GM21619 (cell line): ENCODE measurements around the gene TMA7.

ENCODE experiments used
- ATAC-seq: cut with Tn5 transposase; IDR thresholded peaks from one replicate; pipeline ENCODE4 v1.9.1; 2021; ENCODE audit not compliant: unreplicated experiment

The TMA7 gene

DNA sequence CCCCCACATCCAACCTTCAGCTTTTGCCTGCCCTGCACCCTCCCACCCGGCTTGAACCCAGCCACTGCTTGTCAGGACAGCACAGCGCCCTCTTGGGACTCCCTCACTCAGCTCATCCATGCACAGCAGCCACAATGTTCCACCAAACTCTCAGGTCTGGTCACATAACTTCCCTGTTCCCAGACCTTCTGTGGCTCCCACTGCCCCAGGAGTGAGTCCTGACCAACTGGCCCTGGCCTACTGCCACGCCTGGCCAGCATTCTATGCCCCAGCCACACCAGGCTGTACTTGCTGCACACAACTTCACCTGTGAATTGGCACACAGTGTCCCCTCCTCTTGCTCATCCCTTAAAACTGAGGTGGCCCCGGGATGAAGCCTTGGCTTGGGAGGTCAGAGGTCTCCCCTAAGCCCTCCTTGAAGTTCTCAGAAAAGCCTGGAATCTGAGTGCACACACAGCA is 31.2 kb upstream of the TMA7 start:
- ATAC-seq, result no peak

DNA sequence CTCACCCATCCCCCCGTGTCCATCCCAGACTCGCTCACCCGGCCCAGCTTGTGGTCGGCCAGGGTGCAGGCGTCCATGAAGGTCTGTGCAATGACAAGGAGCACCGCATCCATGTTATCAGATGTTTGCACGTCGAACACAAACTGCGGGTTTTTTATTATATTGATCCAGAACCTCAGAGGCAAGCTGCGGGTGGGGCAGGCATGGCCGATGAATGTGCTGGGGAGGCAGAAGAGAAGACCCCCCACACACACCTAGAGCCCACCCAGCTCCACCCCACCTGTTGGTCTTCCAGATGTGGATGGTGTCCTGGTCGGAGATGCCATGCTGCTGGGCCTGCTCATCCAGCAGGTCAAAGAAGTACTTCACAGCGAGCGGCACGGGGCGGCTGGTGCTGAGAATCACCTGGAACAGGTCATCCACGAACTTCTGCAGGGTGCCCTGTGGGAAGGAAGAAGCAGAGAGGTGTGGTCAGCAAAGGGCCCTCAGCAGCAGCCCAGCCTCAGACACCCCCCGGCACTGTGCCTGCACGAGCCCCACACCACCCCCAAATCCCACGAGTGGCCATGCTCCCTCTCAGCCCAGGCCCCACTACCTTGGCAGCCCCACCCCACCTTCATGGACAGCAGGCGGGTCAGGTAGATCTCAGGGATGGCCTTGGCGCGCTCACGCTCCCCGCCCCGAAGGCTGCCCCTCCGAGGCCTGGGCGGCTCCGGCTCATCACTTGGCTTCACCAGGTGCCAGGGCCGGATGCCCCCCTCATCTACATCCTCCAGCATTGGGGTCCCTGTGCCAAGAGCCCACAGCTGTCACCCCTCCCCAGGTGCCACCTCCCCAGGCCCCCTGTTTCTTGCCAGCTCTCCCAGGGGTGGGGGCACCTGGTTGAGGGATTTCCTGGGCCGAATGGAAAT is 30.5 kb upstream of the TMA7 start:
- ATAC-seq, result no peak

DNA sequence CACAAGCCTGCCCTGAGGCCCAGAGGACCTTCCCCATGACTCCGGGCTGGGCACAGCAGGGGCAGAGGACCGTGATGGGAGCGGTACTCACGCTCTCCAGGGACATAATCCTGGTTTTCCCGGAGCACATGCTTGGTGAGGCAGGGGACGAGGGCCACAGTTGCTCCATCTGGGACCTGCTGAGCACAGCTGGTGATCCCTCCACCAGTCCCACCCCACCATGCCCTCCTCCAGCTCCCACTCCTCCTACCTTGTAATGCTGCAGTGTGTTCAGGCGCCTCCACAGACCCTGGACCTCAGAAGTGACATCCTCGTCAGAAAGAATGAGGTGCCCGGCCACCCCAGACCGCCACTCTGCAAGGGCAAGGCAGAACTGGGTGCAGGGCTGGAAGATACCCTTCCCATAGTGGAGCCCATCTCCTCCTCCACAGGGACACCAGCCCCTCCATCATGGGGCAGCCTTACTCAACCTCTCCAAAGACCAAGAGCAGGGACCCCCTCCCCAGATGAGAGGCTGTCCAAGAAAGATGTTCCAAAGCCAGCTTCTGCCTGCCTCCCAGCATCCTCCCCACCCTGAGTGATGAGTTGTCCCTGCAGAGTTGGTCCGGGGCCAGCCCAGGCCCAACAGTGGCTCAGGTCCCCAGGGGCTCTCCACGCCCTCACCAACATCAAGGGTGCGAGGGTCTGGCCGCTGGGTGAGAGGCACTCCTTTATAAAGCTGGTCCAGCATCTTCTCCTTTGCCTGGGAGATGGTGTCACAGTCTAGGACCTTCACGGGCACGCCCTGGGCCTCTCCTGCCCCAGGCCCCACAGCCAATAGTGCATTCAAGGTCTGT is 29.6 kb upstream of the TMA7 start:
- ATAC-seq, result no peak

DNA sequence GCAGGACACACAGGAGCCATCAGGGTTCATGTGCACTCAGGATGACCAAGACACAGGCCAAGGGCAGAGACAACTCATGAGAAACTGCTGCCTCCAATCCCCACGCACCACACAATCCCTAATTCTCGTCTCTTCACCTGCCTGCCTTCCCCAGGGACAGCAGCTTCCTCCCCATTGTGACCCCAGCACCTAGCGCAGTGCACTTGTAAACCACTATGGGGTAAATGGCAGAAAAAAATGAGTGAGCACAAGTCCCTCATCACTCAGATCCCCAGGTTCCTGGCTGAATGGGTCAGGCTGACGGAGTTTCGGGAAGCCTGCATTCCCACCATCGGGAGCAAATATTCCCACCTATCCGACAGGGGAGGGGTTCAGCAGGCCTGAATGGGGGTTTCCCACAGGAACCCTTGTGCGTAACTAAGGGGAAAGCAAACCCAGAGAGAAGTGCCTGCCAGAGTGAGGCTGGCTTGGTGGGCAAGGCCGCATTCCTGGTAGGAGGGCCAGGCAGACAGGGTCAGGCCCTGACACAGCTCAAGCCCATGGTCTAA is 28.9 kb upstream of the TMA7 start:
- ATAC-seq, result no peak

DNA sequence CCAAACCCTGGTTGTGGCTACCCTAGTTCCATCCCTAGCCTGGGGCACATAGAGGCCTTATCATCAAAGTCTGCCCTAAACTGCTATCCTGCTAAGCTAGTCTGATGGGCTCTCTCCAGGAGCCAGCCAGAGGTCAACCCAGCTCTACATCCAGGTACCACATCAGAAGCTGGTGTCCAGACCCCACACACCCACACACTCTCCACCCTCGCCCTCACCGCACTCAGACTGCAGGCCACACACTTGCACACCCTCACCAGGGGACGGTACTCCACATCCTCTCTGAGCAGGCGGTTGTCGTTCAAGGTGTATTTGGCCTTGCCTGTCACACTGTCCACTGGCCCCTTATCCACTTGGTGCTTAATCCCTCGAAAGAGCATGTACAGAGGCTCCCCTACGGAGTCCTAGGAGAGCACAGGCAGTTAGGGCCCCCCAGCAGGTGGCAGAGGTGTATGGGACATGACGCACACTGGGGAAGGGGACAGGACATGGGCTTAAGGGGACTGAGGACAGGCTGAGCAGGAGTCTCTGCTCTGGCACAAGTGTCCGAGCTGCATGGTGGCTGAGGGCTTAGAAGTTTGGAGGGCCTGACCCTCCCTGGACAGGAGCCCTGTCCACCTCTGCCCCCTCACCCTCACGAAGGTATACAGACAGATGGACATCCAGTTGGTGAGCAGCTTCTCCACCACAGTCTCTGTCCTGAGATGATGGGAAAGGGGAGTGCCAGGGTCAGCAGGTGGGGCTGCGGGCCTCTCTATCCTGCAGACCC is 28.3 kb upstream of the TMA7 start:
- no peak for ATAC-seq

DNA sequence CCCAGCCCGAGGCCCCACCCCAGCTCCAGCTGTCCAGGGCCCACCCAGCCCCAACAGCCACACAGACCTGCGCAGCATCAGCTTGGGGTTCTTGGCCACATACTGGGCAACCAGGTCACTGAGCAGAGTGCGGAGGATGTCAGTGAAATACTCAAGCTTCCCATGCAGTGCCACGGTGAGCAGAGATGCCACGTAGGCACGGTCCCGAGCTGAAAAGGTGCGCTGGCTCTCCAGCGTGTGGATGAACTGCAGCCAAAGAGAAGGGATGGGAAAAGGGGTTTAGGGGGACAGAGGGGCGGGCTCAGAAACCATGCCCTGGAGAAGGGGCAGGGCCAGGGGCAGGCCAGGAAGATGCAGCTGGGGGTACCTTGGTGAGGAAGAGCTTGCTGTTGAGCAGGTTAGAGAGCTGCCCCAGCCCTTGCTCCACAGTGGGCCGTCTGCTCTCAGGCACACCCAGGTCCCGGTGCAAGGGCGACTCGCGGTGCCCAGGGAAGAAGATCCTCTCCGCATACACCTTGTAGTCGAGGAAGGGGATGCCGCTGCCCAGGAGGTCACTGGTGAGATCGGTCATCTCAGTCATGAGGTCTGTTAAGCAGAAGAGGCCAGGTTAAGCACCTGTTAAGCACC is 27.6 kb upstream of the TMA7 start:
- no peak for ATAC-seq

DNA sequence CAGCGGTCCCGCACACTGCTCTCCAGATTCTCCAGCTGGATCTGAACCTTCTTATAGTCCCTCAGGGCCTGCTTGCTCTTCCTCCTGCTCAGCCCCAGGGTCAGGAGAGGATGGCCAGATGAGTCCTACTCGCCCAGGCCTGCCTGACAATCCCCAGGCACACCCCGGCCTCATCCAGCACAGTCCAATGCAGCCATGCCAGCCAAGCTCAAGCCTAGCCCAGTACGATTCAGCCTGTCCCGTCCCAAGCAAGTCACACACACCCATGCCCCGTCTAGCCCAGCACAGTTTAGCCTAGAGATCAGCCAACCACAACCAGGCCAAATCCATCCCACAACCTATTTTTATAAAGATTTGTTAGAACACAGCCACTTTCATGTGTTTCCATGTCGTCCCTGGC is 27.0 kb upstream of the TMA7 start:
- no peak for ATAC-seq

DNA sequence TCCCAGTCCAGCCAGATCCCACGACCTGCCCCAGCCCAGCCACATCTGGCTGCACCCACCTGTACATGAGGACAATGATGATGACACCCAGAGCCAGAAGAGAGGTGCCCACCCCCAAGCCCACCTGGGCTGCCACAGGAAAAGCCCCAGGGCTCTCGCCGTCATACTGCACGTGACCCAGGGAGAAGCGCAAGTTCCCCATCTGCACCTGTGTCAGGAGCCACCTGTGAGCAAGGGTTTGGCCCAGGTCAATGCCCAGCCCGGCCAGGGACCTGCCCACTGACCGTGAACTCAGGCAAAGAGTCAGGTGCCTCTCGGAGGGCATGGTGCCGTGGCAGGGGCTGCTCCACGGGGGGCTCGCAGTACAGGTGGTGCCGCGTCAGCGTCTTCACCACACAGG is 26.4 kb upstream of the TMA7 start:
- no peak for ATAC-seq

DNA sequence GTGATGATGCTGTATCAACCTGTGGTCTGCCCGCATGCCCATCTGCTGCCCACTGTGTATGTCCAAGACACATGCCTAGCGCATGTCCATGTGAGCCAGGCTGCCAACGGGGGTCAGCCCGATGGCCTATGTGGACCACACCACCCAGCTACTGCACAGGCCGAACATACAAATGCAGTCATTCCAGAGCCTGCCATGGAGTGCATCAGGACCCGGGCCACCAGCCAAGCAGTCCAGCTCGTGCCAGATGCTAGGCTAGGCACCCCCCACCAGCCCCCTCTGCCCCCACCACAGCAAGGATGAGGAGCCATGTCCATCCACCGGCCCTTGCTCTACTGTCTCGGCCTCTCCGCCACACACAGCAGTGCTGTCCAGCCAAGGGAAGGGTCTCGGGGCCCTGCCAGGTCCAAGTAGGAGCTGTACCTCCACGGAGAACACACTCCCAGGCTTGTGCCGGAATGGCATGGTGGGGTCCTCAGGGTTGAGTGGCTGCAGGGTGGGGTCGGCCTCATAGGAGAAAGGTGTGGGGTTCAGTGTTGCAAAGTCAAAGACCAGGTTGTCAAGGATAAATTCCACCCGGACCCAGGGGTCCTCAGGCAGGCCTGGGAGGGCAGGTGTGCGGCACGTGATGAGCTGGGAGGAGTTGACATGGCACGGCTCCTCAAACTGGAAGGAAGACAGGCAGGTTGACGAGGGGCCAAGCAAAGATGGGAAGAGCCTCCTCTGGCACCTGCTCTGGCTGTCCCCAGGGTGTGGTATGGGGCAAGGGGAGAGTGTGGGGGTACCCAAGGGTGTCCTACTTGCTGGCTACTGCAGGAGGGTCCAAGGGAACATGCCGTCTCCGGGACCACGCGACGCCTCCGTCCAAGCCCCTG is 25.4 kb upstream of the TMA7 start:
- ATAC-seq, result no peak

DNA sequence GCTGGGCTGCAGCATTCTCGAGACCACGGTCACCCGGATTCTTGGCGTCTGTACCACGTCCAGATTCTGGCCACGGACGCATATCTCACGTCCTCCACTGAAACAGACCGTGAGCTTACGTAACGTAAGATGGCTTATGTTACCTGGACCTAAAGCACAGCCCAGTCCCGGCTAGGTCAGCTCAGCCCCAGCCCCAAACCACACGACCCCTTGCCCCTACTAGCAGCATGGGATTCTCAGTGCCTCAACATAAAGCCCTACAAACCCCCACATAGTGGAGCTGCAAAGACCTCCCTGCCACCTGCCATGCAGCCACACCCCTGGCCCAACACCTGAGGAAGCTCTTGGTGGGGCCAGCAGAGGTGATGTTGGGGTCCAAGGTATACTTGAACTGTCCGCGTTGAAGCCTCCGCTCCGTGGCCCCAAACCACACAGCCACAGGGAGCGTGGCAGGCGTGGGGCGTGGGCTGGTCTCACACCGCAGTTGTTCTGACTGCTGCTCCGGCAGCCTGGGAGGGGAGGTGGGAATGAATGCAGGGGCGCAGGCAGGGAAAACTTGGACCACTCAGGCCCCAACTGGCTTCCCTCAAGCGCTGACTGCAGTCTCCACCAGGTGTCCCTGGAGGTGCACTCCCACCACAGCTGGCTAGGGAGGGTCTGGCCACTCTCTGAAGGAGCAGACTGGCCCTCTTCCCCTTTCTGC is 24.7 kb upstream of the TMA7 start:
- no peak for ATAC-seq

DNA sequence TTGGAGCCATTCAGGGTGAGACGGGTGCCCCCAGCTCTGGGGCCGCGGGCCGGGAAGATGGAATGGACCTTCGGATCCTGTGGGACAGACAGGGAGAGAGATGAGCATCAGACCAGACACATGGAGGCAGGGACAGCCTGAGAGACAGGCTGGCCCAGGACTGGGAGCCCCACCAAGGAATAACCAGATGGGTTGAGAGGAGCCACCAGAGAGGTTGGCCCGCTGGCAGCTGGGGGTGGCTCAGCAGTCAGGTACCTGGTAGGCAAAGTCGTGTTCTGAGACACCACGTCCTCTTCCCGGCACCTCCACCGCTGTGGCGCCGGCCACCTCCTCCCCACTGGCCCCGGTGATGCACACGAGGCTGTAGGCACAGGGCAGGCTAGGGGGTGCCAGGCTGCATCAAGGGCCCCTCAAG is 24.0 kb upstream of the TMA7 start:
- no peak for ATAC-seq

DNA sequence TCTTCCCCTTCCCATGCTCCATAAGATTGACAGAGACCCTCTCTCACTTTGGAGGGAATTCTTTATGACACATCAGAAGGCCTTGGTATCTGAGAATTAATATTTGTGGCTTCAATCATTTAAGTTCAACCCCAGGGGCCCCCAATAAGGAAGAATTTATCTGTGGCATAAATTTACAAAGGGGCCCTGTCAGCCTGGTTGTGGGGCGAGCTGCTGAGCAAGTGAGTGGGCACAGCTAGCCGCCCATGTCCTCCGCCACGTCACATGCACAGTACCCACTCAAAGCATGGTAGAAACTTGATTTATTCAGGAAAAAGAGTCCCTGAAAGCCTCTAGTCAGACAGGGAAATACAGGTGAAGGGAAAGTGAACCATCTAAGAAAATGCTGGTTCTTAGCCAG is 23.5 kb upstream of the TMA7 start:
- no peak for ATAC-seq

DNA sequence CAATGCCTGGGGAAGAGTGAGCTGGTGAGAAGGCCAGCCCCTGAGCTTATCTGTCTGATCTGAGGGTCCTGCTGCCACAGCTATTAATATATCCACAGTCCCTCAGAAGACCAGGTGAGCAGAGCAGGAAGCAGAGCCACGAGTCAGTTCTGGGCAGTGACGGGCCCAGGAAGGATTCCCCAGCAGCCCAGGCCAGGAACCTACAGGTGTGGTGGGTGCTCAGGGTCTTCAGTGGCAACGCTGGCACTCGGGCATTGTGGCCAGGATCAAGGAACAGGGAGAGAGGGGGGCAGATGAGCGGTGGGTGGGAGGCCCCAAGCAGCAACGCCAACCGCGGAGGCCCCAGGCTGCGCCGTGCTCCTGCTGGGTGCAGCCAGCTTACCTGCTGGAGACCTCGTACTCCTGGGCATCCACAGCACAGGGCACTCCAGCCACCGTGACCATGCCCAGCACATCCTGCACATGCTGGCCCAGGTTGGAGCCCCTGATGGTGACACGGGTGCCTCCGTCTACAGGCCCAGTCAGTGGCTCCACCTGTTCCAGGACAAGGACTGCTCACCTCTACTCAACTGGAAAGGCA is 22.4 kb upstream of the TMA7 start:
- ATAC-seq, result no peak

DNA sequence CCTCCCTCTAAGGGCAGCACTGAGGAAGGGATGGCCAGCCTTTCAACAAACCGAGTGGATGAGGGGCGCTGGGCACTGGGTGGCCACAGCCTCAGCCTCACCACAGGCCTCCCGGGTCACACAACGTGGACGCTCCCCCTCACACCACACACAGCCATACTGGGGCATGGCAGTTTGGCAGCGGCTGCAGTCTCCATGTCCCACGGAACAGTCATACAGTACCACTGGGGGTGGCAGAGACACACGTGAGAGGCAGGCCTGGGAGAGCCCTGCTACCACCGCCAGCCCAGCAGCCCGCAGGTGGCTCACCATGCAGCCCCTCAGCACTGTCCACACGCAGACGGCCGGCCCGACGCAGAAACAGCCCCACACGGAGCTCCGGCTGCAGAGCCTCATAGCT is 21.9 kb upstream of the TMA7 start:
- no peak for ATAC-seq

DNA sequence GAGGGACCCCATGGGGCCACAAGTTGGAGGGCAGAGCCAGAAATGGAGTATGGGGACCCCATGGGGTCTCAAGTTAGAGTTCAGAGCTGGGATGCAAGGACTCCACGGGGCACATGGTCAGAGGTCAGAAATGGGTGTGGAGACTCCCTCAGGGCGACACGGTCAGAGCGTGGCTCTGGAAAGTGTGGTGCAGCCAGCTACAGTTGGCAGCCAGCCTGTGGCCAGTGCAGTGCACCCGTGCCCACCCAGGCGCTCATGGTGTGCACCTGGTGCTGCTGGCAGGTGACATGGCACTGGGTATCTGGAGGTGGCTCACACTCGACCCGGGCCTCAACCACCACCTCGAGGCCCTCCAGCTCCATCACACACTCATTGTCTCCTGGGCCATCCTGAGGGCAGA is 21.4 kb upstream of the TMA7 start:
- ATAC-seq, result no peak

DNA sequence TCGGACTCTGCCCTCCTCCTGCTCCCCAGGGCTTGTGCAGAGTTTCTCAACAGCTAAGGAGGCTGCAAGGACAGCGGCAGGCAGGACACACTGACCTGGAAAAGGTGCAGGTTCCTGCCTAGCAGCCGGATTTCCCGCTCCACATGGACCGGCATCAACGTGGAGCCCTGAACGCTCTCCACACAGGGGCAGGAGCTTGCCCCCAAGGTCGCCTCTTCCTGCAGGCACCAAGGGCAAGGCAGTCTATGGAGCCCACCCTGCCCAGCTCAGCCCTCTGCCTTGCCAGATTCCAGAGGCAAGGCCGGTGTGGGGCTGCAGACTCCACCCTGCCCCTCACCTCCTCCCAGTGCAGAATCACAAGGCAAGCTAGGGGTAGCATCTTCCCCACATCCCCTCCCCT is 20.9 kb upstream of the TMA7 start:
- ATAC-seq, result no peak

DNA sequence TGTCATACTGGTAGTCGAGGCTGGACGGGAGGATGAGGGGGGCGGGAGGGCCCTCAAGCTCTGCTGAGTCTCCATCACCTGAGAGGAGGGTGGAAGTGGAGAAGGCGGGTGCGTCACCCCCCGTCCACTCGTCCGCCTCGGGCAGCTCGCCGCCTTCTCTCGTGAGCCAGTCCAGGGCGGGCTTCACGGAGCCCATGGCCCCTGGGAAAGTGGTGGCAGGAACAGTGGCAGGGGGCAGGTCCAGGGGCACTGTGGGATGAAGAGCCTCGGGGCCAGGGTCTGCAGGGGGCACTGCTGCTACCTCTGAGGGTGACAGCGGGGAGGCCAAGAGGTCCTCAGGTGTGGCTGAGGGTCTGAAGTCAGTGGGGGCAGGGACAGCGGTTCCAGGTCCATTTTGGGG is 20.5 kb upstream of the TMA7 start:
- no peak for ATAC-seq

DNA sequence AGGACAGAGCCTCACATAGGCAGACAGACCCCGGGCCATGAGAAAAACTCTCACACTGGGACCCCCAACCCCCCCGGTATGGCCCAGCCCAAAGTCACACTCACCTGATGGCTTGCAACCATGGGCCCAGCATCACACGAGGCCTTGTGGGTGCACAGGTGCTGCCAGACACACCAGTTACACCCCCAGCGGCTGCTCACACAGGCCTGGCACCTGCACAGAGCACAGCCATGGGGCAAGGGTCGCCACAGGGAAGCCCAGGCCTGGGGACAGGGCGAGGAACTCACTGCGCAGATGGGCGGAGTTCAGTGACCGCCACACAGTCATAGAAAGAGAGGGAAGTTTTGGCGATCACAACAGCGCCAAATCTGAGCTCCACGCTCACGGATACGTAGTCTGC is 19.5 kb upstream of the TMA7 start:
- ATAC-seq, result no peak

DNA sequence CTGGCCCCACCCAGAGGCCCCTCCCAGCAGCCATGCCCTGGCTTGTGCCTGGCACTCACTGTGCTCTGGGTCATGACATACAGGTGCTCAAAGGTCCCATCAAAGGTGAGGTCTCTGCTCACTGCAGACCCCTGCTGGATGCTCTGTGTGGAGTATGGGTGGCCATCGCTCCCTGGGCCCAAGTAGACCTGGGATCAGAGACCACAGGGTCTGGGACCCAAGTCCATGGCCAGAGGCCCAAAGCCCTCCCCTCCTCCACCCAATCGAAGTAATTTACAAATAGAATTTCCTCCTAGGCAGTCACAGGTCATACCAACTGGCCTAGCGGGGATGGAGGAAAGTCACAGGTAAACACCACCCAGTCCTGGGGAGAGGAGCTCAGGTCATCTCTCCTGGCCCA is 17.8 kb upstream of the TMA7 start:
- no peak for ATAC-seq
